Ishikawa (cell line): Measurements from ENCODE around the gene NR2F1-AS1.

ENCODE experiments used
- CEBPB ChIP-seq: IDR thresholded peaks from 2 replicates; pipeline ENCODE4 v1.6.1; 2012
- CREB1 ChIP-seq: IDR thresholded peaks from 2 replicates; pipeline ENCODE4 v1.6.1; 2012; ENCODE audit warnings: low read depth
- EGR1 ChIP-seq: IDR thresholded peaks from 2 replicates; pipeline ENCODE4 v1.6.1; 2012
- EP300 ChIP-seq: IDR thresholded peaks from 2 replicates; pipeline ENCODE4 v1.6.1; 2012; ENCODE audit warnings: borderline replicate concordance
- FOXM1 ChIP-seq: IDR thresholded peaks from 2 replicates; pipeline ENCODE4 v1.6.1; 2012; ENCODE audit warnings: low read depth, borderline replicate concordance
- NFIC ChIP-seq: IDR thresholded peaks from 2 replicates; pipeline ENCODE4 v1.6.1; 2012
- RAD21 ChIP-seq: IDR thresholded peaks from 2 replicates; pipeline ENCODE4 v1.6.1; 2012; ENCODE audit warnings: low read depth
- TAF1 ChIP-seq: IDR thresholded peaks from 2 replicates; pipeline ENCODE4 v1.6.1; 2012; ENCODE audit warnings: low read depth, mild to moderate bottlenecking
- TCF12 ChIP-seq: IDR thresholded peaks from 2 replicates; pipeline ENCODE4 v1.6.1; 2012; ENCODE audit warnings: low read depth
- TEAD4 ChIP-seq: IDR thresholded peaks from 2 replicates; pipeline ENCODE4 v1.6.1; 2012
- YY1 ChIP-seq: IDR thresholded peaks from 2 replicates; pipeline ENCODE4 v1.6.1; 2012; ENCODE audit warnings: low read depth
- ZBTB7A ChIP-seq: IDR thresholded peaks from 2 replicates; pipeline ENCODE4 v1.6.1; 2012; ENCODE audit warnings: low read depth
- TF ChIP-seq, protein P1 (sequence below): IDR thresholded peaks from 2 replicates; pipeline ENCODE4 v1.6.1; 2012
- TF ChIP-seq, protein P2 (sequence below): IDR thresholded peaks from 2 replicates; pipeline ENCODE4 v1.6.1; 2012
- TF ChIP-seq, protein P3 (sequence below): IDR thresholded peaks from 2 replicates; pipeline ENCODE4 v1.6.1; 2012; ENCODE audit warnings: low read depth, mild to moderate bottlenecking

The NR2F1-AS1 gene

DNA sequence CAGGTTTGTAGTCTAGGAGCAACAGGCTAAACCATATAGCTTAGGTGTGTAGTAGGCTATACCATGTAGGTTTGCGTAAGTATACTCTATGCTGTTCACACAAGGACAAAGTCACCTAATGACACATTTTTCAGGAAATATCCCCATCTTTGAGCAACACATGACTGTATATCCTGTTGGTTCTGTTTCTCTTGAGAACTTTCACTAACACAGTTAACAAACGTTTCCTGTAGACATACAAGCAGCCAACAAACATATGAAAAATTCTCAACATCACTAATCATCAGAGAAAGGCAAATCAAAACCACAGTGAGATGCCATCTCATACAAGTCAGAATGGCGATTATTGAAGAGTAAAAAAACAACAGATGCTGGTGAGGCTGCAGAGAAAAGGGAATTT is 68.2 kb downstream of the NR2F1-AS1 start:
- no peak for TF ChIP-seq FOXM1
- no peak for TF ChIP-seq YY1
- no peak for TF ChIP-seq ZBTB7A
- TF ChIP-seq, protein P1, sequence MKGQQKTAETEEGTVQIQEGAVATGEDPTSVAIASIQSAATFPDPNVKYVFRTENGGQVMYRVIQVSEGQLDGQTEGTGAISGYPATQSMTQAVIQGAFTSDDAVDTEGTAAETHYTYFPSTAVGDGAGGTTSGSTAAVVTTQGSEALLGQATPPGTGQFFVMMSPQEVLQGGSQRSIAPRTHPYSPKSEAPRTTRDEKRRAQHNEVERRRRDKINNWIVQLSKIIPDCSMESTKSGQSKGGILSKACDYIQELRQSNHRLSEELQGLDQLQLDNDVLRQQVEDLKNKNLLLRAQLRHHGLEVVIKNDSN: no peak
- TF ChIP-seq NFIC: no peak
- no peak for TF ChIP-seq EP300
- TF ChIP-seq TEAD4: no peak
- TF ChIP-seq TAF1: no peak
- TF ChIP-seq CEBPB: no peak
- TF ChIP-seq, protein P2, sequence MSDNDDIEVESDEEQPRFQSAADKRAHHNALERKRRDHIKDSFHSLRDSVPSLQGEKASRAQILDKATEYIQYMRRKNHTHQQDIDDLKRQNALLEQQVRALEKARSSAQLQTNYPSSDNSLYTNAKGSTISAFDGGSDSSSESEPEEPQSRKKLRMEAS: no peak
- TF ChIP-seq, protein P3, sequence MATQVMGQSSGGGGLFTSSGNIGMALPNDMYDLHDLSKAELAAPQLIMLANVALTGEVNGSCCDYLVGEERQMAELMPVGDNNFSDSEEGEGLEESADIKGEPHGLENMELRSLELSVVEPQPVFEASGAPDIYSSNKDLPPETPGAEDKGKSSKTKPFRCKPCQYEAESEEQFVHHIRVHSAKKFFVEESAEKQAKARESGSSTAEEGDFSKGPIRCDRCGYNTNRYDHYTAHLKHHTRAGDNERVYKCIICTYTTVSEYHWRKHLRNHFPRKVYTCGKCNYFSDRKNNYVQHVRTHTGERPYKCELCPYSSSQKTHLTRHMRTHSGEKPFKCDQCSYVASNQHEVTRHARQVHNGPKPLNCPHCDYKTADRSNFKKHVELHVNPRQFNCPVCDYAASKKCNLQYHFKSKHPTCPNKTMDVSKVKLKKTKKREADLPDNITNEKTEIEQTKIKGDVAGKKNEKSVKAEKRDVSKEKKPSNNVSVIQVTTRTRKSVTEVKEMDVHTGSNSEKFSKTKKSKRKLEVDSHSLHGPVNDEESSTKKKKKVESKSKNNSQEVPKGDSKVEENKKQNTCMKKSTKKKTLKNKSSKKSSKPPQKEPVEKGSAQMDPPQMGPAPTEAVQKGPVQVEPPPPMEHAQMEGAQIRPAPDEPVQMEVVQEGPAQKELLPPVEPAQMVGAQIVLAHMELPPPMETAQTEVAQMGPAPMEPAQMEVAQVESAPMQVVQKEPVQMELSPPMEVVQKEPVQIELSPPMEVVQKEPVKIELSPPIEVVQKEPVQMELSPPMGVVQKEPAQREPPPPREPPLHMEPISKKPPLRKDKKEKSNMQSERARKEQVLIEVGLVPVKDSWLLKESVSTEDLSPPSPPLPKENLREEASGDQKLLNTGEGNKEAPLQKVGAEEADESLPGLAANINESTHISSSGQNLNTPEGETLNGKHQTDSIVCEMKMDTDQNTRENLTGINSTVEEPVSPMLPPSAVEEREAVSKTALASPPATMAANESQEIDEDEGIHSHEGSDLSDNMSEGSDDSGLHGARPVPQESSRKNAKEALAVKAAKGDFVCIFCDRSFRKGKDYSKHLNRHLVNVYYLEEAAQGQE: no peak
- TF ChIP-seq CREB1: no peak
- no peak for TF ChIP-seq TCF12
- no peak for TF ChIP-seq EGR1
- TF ChIP-seq RAD21: no peak

DNA sequence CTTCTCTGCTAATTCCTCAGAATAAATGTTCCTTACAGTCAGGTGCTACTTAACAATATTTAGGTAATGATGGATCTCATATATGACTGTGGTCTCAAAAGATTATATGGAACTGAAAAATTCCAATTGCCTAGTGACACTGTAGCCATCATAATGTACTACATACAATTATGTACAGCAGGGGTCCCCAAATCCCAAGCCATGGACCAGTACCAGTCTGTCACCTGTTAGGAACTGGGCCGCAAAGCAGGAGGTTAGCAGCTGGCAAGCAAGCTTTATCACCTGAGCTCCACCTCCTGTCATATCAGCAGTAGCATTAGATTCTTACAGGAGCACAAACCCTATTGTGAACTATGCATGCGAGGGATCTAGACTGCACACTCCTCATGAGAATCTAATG is 69.6 kb downstream of the NR2F1-AS1 start:
- no peak for TF ChIP-seq EGR1
- TF ChIP-seq TCF12: no peak
- peak; percentile 18; the same call in 1 of the 2 replicates for TF ChIP-seq RAD21

DNA sequence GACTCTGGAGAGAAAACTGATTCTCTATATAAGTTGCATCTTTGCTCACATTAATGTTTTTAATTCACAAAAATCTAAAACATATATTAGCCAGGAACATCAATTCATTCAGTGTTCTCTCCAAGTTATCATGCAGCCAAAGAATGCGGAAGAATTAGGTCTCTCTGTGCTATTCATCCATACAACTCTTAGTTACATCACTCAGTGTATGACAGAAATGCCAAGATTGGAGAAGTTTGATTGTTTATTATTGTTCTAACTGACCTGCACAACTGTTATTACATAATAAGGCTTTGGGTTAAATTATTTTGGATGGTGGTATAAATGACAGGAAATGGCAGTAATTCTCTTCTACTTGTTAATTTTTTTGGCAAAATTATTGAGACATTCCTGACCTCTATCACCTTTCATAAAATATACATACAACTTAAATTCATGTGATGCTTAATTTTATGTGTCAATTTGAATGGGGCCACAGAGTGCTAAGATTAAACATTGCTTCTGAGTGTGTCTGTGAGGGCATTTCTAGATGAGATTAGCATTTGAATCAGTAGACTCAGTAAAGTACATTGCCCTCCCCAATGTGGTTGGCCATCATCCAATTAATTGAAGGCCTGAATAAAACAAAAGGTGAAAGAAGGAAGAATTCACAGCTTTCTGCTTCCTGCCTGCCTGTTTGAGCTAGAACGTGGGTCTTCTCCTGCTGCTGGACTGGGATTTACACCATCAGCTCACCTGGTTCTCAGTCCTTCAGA is 70.2 kb downstream of the NR2F1-AS1 start:
- no peak for TF ChIP-seq CREB1
- TF ChIP-seq RAD21: no peak
- TF ChIP-seq EGR1: no peak
- TF ChIP-seq NFIC: no peak
- no peak for TF ChIP-seq FOXM1
- TF ChIP-seq CEBPB: no peak
- no peak for TF ChIP-seq TCF12
- no peak for TF ChIP-seq ZBTB7A
- no peak for TF ChIP-seq YY1
- TF ChIP-seq, protein P1: no peak
- TF ChIP-seq EP300: no peak
- TF ChIP-seq, protein P2: no peak
- no peak for TF ChIP-seq TEAD4
- TF ChIP-seq TAF1: no peak
- TF ChIP-seq, protein P3: no peak

DNA sequence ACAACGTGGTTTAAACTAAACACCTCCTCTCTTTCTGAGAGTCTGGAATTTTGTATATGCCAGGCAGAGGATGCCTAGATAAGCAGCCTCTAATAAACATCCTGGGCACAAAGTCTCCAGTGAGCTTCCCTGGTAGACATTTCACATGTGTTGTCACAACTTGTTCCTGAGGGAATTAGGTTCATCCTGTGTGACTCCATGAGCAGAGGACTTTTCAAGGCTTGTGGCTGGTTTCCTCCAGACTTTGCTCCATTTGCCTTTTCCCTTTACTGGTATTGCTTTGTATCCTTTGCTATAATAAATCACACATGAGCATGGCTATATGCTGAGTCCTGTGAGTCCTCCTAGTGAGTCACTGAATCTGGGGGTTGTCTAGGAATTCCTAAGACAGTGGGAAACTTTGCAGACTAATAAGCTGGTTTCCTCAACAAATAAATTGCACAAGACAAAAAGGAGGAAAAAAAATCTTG is 77.4 kb downstream of the NR2F1-AS1 start:
- TF ChIP-seq, protein P3: no peak
- TF ChIP-seq ZBTB7A: no peak
- no peak for TF ChIP-seq TAF1
- no peak for TF ChIP-seq TCF12
- TF ChIP-seq RAD21: no peak
- no peak for TF ChIP-seq NFIC
- no peak for TF ChIP-seq CEBPB
- no peak for TF ChIP-seq FOXM1
- TF ChIP-seq, protein P1: no peak
- no peak for TF ChIP-seq YY1
- TF ChIP-seq EGR1: no peak
- no peak for TF ChIP-seq CREB1
- TF ChIP-seq, protein P2: no peak
- TF ChIP-seq EP300: no peak
- no peak for TF ChIP-seq TEAD4
